HUES48 (cell line): ENCODE measurements around the gene LIPE.
A peak's percentile ranks its signal among the peaks of the same experiment; 100 is the strongest.

Experiments used
- H3K27ac ChIP-seq: one replicate; pipeline ENCODE4 v1.7.0; 2013; ENCODE audit warnings: low read depth, low read length, inconsistent platforms
- H3K27me3 ChIP-seq: 2 replicates; pipeline ENCODE4 v1.6.1; 2013; ENCODE audit warnings: mild to moderate bottlenecking, low read length; ENCODE audit not compliant: control insufficient read depth, insufficient read depth
- H3K36me3 ChIP-seq: 2 replicates; pipeline ENCODE4 v1.6.1; 2013; ENCODE audit warnings: low read length; ENCODE audit not compliant: control insufficient read depth, insufficient read depth
- H3K4me1 ChIP-seq: 2 replicates; pipeline ENCODE4 v1.6.1; 2013; ENCODE audit warnings: mild to moderate bottlenecking, low read length; ENCODE audit not compliant: control insufficient read depth, insufficient read depth
- H3K4me3 ChIP-seq: 2 replicates; pipeline ENCODE4 v1.5.1; 2013; ENCODE audit warnings: mild to moderate bottlenecking, low read depth, low read length
- H3K9ac ChIP-seq: 2 replicates; pipeline ENCODE4 v1.6.1; 2013; ENCODE audit warnings: mild to moderate bottlenecking, low read depth, low read length, moderate library complexity
- H3K9me3 ChIP-seq: 2 replicates; pipeline ENCODE4 v1.6.1; 2013; ENCODE audit warnings: low read length; ENCODE audit not compliant: control insufficient read depth, insufficient read depth

Gene LIPE

DNA sequence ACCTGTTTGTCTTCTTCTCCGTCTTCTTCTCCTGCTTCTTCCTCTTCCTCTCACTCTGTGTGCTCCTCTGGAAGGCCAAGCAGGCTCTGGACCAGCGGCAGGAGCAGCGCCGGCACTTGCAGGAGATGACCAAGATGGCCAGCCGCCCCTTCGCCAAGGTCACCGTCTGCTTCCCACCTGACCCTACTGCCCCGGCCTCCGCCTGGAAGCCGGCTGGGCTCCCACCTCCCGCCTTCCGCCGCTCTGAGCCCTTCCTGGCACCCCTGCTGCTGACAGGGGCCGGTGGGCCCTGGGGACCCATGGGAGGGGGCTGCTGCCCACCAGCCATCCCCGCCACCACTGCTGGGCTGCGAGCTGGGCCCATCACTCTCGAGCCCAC lies 51.0 kb downstream of the LIPE start:
- H3K27me3 ChIP-seq = no peaks in the 10 kb centered on the region
- no peaks in the 10 kb centered on the region for H3K9me3 ChIP-seq
- no peak overlapping the region for H3K9ac ChIP-seq
- peaks cover 16% of the 10 kb centered on the region for H3K36me3 ChIP-seq
- no peak overlapping the region for H3K4me3 ChIP-seq
- no peak overlapping the region for H3K27ac ChIP-seq
- peaks cover 4% of the 10 kb centered on the region for H3K4me1 ChIP-seq

DNA sequence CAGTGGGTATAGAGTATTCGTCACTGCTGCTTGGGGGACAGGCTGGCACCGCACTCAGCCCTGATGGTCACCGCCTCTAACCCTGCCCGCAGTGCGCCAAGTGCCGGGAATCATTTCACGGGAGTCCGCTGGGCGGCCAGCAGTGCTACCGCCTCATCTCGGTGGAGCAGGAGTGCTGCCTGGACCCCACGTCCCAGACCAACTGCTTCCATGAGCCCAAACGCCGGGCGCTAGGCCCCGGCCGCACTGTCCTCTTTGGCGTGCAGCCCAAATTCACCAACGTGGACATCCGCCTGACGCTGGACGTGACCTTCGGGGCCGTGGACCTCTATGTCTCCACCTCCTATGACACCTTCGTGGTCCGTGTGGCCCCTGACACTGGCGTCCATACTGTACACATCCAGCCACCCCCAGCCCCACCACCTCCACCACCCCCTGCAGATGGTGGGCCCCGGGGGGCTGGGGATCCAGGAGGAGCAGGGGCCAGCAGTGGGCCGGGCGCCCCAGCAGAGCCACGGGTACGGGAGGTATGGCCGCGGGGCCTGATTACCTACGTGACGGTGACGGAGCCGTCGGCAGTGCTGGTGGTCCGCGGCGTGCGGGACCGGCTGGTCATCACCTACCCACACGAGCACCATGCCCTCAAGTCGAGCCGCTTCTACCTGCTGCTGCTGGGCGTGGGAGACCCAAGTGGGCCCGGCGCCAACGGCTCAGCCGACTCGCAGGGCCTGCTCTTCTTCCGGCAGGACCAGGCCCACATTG lies 51.6 kb downstream of the LIPE start:
- Histone ChIP-seq H3K36me3 (peaks cover 16% of the 10 kb centered on the region), H3K27me3 (no peaks in the 10 kb centered on the region), H3K9me3 (no peaks in the 10 kb centered on the region)

DNA sequence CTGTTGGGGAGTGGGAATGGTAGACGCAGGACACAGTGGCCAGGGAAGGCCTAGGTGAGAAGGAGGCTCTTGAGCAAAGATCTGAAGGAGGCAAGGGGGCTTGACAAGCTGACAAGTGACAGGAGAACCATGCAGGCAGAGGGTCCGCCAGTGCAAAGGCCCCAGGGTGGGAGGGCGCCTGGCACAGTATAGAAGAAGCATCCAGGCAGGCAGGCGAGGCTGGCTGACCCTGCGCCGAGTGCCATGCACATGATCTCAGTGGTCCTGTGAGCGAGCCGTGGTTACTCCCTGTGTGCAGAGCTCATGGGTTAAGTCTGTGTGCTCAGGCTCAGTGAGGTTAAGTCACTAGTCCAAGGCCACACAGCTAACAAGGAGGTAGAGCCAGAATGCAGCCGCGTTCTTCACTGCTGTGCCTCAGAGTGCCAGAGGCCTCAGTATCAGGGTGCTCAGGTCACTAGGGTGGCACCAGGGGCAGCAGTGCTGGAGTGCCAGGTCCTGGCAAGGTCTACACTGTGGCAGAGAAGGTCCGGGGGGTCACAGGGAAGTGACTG lies 52.3 kb downstream of the LIPE start:
- Histone ChIP-seq H3K36me3 (peaks cover 16% of the 10 kb centered on the region), H3K27ac (no peak overlapping the region), H3K27me3 (no peaks in the 10 kb centered on the region), H3K9ac (no peak overlapping the region), H3K4me1 (peaks cover 13% of the 10 kb centered on the region), H3K4me3 (no peak overlapping the region), H3K9me3 (no peaks in the 10 kb centered on the region)

More for the DNA sequence above, 51.6 kb downstream of the LIPE start:
- no peak overlapping the region for H3K27ac ChIP-seq
- peaks cover 8% of the 10 kb centered on the region for H3K4me1 ChIP-seq
- H3K4me3 ChIP-seq = no peak overlapping the region
- no peak overlapping the region for H3K9ac ChIP-seq

DNA sequence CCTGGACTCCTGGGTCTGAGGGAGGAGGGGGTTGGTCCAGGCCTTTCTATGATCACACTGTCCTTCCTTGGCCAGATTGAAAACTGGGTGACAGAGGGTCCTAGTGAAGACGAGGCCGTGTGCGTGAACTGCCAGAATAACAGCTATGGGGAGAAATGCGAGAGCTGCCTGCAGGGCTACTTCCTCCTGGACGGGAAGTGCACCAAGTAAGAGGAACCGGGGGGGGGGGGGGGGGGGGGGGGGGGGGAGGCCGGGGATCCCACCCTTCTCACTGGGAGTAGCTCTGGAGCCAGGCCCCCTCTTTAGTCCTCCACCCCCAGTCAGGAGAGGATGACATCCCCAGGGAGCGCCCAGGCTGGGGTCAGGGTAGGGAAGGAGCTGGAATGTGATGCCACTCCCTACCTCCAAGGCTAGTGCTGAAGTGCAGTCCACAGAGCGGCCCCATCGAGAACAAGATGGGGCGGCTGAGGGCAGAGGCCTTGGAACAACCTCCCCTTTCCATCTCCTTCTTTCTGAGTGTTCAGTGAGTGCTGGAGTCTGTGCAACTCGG lies 56.5 kb downstream of the LIPE start:
- Histone ChIP-seq H3K27me3 (no peaks in the 10 kb centered on the region), H3K36me3 (peaks cover 16% of the 10 kb centered on the region), H3K9ac (0 out of 2 replicates have a peak overlapping the region, but pooled peaks have one; percentile 13), H3K4me1 (peaks cover 34% of the 10 kb centered on the region), H3K4me3 (peak overlapping the region; percentile 27), H3K9me3 (no peaks in the 10 kb centered on the region), H3K27ac (peak overlapping the region; percentile 86)

DNA sequence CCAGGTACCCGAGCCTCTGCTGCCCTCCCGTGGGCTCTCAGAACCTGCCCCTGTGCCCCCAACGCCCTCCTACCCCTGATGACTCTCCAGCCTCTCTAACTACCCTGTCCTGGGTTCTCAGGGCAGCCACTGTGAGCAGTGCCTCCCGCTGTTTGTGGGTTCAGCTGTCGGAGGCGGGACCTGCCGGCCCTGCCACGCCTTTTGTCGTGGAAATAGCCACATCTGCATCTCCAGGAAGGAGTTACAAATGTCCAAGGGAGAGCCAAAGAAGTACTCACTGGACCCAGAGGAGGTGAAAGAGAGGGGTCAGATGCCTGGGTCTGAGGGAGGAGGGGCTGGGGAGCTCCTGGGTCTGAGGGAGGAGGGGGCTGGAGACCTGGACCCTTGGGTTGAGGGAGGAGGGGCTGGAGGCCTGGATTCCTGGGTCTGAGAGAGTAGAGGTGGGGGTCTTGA lies 57.1 kb downstream of the LIPE start:
- Histone ChIP-seq H3K36me3 (peaks cover 11% of the 10 kb centered on the region), H3K27ac (peak overlapping the region; percentile 86), H3K9me3 (no peaks in the 10 kb centered on the region)

DNA sequence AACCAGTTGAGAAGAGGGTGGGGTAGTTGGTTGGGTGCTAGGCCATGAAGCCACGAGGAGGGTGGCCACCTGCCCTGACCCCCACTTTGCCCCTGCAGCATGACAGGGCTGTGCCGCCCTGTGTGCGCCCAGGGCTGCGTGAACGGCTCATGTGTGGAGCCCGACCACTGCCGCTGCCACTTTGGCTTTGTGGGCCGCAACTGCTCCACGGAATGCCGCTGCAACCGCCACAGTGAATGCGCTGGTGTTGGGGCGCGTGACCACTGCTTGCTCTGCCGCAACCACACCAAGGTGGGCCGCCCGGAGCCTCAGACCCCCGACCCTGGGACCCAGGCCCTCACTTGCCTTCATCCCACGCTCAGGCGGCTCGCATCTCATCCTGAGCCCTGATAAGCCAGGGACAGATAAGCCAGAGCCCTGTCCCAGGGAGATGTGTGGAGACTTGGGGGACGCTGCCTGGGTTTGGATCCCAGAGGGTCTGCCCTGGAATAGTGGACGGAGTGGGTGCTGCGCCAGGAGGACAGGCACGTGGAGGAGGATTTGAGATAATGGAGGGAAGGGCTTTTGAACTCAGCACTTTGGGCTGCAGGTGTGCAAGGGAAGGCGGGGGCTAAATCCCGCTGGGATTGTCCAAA lies 57.6 kb downstream of the LIPE start:
- H3K27ac ChIP-seq = peak overlapping the region; percentile 86
- H3K9ac ChIP-seq = no peak overlapping the region
- H3K36me3 ChIP-seq = peaks cover 6% of the 10 kb centered on the region
- H3K4me1 ChIP-seq = peaks cover 34% of the 10 kb centered on the region
- no peaks in the 10 kb centered on the region for H3K9me3 ChIP-seq
- H3K4me3 ChIP-seq = no peak overlapping the region
- H3K27me3 ChIP-seq = no peaks in the 10 kb centered on the region

More for the DNA sequence above, 57.1 kb downstream of the LIPE start:
- no peaks in the 10 kb centered on the region for H3K27me3 ChIP-seq
- peak overlapping the region; percentile 27 for H3K4me3 ChIP-seq
- H3K4me1 ChIP-seq = peaks cover 34% of the 10 kb centered on the region
- H3K9ac ChIP-seq = 0 out of 2 replicates have a peak overlapping the region, but pooled peaks have one; percentile 13

DNA sequence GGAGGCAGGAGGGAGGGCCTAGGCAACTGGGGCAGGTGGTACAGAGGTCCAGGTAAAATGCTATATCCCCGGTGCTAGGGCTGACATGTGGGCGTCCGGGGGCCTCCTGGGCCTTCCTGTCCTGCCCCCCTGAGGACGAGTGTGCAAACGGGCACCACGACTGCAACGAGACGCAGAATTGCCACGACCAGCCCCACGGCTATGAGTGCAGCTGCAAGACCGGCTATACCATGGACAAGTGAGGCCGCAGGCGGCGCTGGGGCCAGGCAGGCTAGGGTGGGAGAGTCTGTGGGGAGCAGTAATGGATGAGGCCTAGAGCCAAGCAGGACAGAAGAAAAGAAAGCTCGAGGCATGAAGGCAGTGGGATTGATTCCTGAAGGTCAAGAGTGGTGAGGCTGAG lies 58.4 kb downstream of the LIPE start:
- Histone ChIP-seq H3K27me3 (no peaks in the 10 kb centered on the region), H3K9ac (no peak overlapping the region), H3K4me1 (peaks cover 34% of the 10 kb centered on the region), H3K36me3 (peaks cover 11% of the 10 kb centered on the region), H3K4me3 (no peak overlapping the region), H3K9me3 (no peaks in the 10 kb centered on the region), H3K27ac (no peak overlapping the region)

DNA sequence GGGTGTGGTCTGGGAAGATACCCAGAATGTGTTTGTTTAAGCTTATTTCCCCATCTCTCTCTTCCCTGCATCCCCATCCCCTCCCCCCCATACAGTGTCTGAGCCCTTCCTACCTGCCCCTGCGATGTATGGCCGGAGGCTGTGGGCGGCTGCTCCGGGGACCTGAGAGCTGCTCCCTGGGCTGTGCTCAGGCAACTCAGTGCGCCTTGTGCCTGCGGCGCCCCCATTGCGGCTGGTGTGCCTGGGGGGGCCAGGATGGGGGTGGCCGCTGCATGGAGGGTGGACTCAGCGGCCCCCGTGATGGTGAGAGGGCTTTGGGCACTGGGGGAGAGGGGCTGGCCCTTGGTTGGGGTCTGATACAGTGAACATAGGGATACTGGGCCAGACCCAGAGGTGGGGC lies 58.8 kb downstream of the LIPE start:
- peaks cover 34% of the 10 kb centered on the region for H3K4me1 ChIP-seq
- no peak overlapping the region for H3K9ac ChIP-seq
- H3K4me3 ChIP-seq = no peak overlapping the region
- H3K9me3 ChIP-seq = no peaks in the 10 kb centered on the region
- no peak overlapping the region for H3K27ac ChIP-seq
- no peaks in the 10 kb centered on the region for H3K27me3 ChIP-seq
- H3K36me3 ChIP-seq = peaks cover 15% of the 10 kb centered on the region

DNA sequence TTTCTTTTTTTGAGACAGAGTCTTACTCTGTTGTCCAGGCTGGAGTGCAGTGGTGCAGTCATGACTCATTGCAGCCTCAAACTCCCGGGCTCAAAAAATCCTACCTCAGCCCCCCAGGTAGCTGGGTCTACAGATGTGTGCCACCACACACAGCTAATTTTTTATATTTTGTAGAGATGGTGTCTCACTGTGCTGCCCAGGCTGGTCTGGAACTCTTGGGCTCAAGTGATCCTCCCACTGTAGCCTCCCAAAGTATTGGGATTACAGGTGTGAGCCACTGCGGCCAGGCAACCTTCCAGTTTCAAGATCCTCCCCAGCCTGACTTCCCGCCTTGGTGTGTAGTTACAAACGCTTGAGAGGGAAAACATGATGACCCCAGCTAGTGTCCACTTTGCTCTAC lies 59.3 kb downstream of the LIPE start:
- H3K4me3 ChIP-seq = no peak overlapping the region
- peaks cover 34% of the 10 kb centered on the region for H3K4me1 ChIP-seq
- peaks cover 18% of the 10 kb centered on the region for H3K36me3 ChIP-seq
- H3K9ac ChIP-seq = no peak overlapping the region
- H3K27ac ChIP-seq = no peak overlapping the region
- no peaks in the 10 kb centered on the region for H3K27me3 ChIP-seq
- no peaks in the 10 kb centered on the region for H3K9me3 ChIP-seq

DNA sequence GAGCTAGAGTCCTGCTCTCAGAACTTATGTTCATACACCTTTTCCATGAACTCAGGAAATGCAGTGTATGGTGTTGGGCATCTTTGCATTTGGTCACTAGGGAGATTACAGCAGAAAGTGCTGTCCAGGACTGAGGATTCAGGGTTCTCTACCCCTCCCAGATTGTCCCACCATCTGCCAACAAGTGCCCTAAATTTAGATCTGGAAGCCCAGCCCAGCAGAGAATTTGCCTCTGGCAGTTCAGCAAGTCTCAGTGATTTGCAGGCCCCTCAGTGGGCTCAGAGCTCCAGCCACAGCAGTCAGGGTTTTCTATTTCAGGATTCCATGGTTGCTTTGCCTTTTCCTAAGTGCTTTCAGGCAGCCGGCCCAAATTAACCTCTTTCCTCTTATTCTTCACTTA lies 60.5 kb downstream of the LIPE start:
- peaks cover 20% of the 10 kb centered on the region for H3K36me3 ChIP-seq
- no peak overlapping the region for H3K27ac ChIP-seq
- H3K9ac ChIP-seq = no peak overlapping the region

More for the DNA sequence above, 60.5 kb downstream of the LIPE start:
- H3K4me3 ChIP-seq = no peak overlapping the region
- H3K4me1 ChIP-seq = peaks cover 34% of the 10 kb centered on the region
- H3K9me3 ChIP-seq = no peaks in the 10 kb centered on the region
- H3K27me3 ChIP-seq = no peaks in the 10 kb centered on the region
